GM13977 (cell line): ENCODE measurements around the gene DGCR2.

Experiments
- DNase-seq: peaks from one replicate; pipeline ENCODE4 v3.0.0; 2012; ENCODE audit warnings: low spot score
- CTCF ChIP-seq: IDR thresholded peaks from 2 replicates; pipeline ENCODE4 v1.5.1; 2012; ENCODE audit warnings: mild to moderate bottlenecking, control low read depth; ENCODE audit not compliant: insufficient read depth; ENCODE audit errors: extremely low read depth, missing control alignments
- in situ Hi-C: fragments of 300-500 bp; cut with MboI; formaldehyde crosslinking; loops from one replicate; pipeline ENCODE4 v1.12.0; 2022; ENCODE audit warnings: low sequenced_read_pairs, low pct_unique_long_range_greater_than_20kb, mixed read lengths, inconsistent platforms; ENCODE audit not compliant: unreplicated experiment

The DGCR2 gene

GRCh38 chr22:19131685-19132015 is 9.4 kb upstream of the DGCR2 start:
- no peak for DNase-seq
- TF ChIP-seq CTCF, result no peak
- in situ Hi-C loops, result no loop called here

GRCh38 chr22:19130959-19131684 is 8.9 kb upstream of the DGCR2 start, which contains the start of gene TSSK2:
TSSK2 (plus strand) TSS chr22:19131308; CDS start chr22:19131400, 92 bp downstream.
- in situ Hi-C loops, result no loop called here
- DNase-seq, result no peak
- TF ChIP-seq CTCF, result no peak

GRCh38 chr22:19129871-19130270 is 7.7 kb upstream of the DGCR2 start:
- no peak for DNase-seq
- in situ Hi-C loops, result no loop called here
- TF ChIP-seq CTCF, result no peak

GRCh38 chr22:19128946-19129727 is 6.9 kb upstream of the DGCR2 start:
- no peak for TF ChIP-seq CTCF
- in situ Hi-C loops, result no loop called here
- no peak for DNase-seq

GRCh38 chr22:19128009-19128401 is 5.8 kb upstream of the DGCR2 start:
- no peak for TF ChIP-seq CTCF
- DNase-seq, result no peak
- in situ Hi-C loops, result no loop called here

GRCh38 chr22:19127329-19128008 is 5.3 kb upstream of the DGCR2 start:
- no peak for TF ChIP-seq CTCF
- DNase-seq, result no peak
- in situ Hi-C loops, result no loop called here
